ENCODE measurements around the gene STK11IP.

Gene STK11IP

DNA sequence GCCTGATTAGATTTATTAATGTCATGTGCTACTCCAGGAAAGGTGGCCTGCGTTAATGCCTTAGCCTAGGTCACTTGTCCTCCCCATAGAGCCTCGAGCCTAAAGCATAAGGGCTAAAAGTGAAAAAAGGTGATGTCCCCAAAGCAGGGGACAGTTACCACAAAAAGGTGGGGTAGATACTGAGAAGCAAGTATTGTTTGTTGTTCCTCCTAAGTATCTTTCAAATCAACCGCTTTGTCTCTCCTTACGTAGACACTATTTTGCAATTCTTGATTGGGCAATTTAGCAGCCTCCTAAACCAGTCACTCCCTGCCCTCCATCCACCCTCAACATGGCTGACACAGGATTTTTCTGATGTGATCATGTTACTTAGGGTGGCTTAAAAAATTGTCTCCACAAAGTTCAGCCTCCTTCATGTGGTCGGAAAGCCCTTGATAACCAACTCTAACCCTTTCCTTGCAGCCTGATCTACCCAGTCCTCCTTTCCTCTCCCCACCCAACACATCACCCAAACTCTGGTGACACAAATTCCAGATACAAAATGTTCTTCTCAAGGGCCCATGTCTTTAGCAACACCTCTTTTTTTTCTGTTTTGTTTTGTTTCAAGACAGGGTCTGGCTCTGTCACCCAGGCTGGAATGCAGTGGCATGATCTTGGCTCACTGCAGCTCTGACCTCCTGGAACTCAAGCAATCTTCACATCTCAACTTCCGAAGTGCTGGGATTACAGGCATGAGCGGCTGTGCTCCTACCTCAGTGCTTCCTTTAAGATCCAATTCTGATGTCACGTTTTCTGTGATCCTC, 18.6 kb upstream of the STK11IP start:
- no peak for DNase-seq

DNA sequence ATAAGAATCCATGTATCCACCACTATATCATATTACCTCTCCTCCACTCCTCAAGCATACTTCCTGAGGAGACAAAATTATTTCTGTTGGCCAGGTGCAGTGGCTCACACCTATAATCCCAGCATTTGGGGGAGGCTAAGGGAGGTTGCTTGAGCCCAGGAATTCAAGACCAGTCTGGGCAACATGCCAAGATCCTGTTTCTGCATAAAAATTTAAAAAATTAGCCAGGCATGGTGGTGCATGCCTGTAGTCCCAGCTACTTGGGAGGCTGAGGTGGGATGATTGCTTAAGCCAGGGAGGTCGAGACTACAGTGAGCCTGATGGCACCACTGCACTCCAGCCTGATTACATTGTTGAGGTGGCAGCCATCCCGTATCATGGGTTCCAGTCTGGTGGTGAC, 16.3 kb upstream of the STK11IP start:
- DNase-seq: no peak

DNA sequence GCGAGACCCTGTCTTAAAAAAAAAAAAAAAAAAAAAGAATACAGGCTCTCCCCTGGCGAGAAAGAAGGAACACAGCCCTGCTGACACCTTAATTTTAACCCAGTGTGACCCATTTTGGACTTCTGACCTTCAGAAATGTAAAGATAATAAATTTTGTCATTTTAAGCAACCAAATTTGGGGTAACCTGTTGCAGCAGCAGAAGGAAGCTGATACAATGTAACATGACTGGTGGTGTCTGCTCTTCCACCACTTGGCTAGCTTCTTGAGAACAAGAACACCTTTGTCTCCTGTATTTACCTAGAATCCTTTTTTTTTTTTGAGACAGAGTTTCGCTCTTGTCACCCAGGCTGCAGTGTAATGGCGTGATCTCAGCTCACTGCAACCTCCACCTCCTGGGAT, 6.6 kb upstream of the STK11IP start:
- DNase-seq: no peak

DNA sequence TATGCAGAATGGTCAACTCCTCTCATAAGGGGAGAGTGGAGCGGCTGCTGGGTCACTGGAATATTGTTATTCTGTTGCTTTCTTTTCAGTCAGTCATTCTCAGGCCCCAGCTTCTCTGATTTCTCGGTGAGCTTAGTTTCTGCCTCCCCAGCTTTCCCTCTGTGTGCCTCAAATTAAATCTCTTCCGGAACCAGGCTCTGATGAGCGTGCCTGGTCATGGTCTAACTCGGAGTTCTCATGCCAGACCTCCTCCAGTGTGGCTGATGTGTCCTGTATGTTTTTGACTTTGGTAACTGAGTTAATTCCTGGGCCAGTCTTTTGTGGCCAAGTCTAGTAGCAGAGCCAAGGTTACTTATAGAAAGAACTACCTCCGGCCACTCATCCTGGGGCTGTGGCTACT, 4.9 kb upstream of the STK11IP start:
- DNase-seq: no peak

DNA sequence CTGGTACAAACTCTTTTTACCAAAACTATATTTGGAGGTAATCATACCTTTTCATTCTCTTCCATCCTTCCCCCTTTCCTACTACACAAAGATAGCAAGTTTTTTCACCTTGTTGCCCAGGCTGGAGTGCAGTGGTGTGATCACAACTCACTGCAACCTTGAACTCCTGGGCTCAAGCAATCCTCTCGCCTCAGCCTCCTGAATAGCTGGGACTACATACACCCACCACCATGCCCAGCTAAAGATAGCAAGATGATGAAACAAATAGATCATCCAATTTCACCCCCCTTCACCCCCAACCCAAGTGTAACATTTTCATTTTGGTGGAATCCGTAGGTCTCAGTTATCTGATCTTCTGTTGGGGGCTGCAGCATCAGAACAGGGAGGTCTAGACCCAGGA, 4.5 kb upstream of the STK11IP start:
- no peak for DNase-seq

DNA sequence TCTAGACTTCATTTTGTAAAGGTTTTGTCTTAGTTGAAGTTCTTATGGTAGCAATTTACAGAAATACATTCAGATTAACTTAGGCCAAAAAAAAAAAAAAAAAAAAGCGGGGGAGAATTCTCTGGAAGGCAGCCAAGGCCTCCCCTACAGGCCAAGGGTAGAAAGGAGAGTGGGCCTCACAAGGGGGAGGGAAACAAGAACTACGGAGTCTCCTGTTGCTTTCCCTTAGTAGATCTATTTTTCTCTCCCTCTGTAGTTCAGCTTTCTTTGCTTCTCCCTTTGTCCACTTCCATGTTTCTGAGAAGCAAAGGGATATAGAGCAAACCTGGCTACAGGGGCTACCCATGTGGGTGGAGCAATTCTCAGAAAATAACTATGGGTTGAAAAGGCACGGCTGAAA, 2.4 kb upstream of the STK11IP start:
- no peak for DNase-seq

DNA sequence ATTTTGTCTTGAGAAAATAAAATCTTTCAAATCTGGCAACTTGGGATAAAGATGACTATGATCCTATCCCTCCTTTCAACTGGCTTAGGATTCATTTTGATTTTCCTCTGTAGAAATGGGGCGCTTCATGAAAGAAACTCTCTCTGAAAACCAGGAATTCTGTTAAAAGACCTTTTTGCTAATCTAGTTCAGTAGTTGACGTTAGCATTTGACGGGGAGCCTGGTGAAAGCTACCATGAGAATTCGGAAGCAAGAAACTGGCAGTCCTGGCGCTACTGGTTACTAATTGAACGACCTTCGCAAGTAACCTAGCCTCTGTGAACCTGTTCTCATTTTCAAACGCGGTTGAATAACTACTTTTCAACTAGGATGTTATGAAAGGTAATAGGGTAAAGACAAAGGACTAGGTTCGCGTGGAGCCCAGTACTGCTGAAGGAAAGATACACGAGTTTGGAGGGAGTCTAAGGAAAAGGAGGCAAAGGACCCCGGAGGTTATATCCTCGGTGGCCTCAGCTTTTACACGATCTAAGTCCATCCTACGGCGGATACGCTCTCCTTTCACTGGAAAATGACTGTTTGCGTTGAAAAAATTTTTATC, 604 bp upstream of the STK11IP start:
- no peak for DNase-seq

DNA sequence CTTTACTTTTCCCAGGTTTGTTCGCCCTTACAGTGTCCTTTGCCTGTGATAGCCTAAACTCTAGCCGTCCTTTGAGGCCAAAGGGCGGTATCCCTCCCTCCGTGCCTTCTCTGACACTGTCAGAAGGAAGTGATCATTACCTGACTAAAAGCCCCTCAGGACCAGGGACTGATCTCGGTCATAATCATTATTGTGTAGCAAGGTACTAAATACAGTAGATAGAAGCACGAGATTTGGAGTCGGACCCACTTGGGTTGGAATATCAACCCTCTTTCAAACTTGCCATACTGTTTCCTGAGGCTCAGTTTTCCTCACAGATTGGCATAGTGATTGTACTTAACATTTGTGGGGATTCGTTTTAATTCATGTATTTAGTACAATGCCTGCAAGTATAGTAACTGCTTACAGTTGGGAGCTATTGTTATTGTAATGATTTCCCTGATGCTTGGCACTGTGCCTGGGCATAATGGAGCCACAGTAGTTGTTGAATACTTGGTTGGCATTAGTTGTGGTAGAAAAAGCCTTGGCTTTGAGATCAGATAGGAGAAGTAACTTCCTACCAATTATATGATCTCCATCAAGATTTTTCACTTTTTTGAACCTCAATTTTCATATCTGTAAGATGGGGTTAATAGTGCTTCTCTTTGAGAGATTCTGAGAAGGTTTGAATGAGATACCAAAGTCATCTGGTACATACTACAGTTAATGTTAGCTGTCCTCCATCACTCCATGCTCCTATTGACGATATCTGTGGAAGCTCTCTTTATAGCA, 836 bp downstream of the STK11IP start:
- DNase-seq: no peak

DNA sequence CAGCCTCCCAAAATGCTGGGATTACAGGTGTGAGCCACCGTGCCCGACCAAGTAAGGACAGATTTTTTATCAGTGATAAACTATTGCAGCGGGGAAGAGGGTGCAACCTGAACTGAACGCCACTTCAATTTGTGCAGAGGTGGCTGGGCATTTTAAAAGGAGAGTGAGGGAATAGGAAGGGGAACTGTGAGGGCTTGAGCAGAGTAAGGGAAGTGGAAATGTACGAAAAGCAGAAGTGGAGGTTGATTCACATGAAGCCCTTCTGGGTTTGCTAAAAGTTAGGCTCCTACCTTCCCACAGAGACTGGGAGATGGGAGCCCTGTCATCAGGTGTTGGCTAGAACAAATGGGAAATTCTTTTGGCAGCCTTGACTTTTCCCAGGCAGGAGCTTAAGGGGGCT, 6.1 kb downstream of the STK11IP start:
- no peak for DNase-seq

DNA sequence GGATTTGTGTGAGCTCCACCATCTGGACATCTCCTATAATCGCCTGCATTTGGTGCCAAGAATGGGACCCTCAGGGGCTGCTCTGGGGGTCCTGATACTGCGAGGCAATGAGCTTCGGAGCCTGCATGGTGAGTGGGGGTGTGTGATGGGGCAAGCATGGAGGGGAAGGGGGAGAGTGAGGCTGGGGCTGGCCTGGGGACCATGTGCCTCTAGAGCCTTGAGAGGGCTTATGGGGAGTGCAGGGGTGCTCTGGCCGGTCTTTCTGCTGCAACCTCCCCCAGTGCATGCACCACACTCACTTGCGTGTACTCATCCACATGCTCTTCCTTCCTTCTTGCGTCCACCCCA, 7.9 kb downstream of the STK11IP start:
- no peak for DNase-seq

DNA sequence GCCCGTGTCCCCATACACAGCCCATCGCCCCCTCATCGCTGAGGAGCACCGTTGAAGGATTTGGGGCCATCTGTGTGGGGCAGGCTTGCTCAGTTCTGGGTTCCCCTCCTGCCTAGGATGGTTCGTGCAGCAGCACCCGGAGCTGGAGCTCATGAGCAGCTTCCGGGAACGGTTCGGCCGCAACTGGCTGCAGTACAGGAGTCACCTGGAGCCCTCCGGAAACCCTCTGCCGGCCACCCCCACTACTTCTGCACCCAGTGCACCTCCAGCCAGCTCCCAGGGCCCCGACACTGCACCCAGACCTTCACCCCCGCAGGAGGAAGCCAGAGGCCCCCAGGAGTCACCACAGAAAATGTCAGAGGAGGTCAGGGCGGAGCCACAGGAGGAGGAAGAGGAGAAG, 10.3 kb downstream of the STK11IP start:
- DNase-seq: no peak

DNA sequence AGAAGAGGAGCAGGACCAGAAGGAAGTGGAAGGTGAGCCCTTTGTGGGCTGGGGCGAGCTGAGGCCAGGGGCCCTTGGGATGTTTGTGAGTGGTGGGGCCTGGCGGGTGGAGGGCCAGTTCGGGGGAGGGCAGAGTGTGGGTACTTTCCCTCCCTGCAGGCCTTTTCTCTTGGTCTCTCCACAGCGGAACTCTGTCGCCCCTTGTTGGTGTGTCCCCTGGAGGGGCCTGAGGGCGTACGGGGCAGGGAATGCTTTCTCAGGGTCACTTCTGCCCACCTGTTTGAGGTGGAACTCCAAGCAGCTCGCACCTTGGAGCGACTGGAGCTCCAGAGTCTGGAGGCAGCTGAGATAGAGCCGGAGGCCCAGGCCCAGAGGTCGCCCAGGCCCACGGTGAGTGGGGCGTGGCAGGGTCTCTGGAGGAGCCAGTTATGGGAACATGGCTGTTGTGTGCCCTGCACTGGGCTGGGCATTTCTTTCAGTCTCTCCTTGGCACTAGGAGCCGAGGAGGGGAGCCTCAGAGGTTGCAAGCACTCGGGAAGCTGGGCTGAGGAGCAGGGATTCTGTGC, 10.8 kb downstream of the STK11IP start:
- no peak for DNase-seq

DNA sequence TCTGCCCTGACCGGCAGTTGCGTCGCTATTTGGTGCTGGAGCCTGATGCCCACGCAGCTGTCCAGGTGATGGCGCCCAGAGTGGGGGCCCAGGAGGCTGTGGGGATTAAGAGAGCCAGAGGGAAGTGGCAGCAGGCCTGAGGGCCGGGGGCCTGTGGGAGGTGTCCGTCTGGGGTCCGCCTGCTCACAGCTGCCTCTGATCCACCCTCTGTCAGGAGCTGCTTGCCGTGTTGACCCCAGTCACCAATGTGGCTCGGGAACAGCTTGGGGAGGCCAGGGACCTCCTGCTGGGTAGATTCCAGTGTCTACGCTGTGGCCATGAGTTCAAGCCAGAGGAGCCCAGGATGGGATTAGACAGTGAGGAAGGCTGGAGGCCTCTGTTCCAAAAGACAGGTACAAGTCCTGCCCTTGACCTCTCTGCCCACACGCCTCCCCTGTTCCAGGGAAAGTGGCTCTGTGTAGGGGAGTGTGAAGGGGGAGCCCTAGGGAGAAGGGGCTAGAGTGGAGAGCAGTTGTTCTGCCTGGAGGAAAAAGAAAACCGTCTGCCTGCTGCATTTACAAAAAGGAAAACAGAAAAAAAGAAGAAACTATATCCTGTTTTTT, 11.6 kb downstream of the STK11IP start:
- no peak for DNase-seq

DNA sequence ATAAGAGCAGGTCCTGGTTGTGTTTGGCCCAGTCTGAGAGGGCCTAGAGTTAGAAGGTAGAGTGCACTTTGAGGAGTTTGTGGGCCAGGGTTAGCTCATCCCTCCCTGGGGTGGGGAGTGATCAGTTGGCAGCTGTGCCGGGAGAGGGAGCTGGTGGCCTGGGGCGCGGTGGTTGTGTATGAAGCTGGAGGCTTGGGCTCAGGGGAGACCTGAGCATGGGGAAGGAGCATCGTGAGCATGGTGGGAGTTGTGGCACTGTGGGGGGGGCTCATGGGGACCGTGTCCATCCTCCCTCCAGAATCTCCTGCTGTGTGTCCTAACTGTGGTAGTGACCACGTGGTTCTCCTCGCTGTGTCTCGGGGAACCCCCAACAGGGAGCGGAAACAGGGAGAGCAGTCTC, 13.6 kb downstream of the STK11IP start:
- DNase-seq: no peak

DNA sequence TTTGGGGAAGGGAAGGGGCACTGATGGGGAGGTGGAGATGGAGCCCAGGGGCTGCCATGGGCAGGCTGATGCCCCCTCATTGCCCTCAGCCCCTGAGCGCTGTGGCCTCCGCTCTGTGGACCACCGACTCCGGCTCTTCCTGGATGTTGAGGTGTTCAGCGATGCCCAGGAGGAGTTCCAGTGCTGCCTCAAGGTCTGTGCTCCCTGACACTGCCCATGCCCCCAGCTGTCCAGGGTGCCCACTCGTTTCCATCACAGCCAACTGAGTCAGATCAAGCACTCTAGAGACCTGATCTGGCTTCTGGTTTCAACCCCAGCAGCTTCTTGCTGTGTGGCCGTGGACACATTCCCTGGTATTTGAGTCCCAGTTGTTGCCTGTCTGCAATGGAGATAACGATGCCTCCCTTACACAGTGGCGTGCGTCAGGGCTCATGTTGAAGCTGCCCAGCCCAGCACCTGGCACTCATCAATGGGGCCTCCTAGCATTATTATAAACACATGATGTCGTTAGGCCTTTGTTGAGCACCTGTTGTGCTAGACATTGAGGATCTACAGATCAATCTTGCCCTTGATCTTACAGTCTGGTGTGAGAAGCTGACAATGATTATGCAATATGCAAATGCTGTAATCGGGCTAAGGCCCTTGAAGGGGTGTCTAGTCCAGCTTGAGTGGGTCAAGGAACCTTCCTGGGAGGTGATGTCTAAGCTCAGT, 14.4 kb downstream of the STK11IP start:
- DNase-seq: no peak

DNA sequence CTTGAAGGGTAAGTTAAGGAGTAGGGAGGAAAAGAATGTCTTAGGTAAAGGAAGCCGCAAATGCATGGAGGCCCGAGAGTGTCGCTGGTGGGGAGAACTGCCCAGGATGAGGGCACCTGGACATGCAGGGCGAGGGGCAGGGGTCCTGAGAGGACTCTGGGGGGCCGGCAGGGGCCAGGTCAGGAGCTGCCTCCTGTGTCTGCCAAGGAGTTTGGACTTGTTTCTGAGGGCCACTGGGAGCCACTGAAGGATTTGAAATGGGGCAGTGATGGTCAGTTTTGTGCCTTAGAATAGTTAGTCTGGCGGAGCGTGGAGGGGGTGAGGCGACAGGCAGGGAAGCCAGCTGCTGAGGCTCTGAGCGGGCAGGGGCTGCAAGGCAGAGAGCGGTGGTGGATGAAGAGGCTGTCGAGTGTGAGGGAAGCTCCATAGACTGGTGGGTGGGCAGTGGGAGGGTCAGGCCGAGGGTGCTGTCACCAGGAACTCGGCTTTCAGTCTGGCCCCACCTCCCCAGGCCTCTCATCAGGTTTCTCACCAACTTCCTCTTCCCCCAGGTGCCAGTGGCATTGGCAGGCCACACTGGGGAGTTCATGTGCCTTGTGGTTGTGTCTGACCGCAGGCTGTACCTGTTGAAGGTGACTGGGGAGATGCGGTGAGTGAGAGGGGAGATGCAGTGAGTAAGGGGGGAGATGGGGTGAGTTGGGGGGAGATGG, 15.1 kb downstream of the STK11IP start:
- DNase-seq: no peak

DNA sequence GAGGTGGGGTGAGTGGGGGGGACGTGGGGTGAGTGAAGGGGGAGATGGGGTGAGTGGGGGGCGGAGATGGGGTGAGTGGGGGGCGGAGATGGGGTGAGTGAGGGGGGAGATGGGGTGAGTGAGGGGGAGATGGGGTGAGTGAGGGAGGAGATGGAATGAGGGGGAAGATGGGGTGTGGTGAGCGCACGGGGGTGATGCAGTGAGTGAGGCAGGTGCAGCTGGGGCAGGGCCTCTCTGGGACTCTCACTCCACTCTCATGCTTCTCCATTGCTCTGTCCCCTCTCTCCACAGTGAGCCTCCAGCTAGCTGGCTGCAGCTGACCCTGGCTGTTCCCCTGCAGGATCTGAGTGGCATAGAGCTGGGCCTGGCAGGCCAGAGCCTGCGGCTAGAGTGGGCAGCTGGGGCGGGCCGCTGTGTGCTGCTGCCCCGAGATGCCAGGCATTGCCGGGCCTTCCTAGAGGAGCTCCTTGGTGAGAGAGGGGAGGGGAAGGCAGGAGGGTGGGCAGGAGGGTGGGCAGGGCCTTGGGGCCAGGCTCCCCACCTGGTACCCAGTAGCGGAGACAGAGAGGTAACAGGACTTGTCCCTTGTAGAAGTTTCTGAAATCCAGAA, 15.9 kb downstream of the STK11IP start:
- no peak for DNase-seq

DNA sequence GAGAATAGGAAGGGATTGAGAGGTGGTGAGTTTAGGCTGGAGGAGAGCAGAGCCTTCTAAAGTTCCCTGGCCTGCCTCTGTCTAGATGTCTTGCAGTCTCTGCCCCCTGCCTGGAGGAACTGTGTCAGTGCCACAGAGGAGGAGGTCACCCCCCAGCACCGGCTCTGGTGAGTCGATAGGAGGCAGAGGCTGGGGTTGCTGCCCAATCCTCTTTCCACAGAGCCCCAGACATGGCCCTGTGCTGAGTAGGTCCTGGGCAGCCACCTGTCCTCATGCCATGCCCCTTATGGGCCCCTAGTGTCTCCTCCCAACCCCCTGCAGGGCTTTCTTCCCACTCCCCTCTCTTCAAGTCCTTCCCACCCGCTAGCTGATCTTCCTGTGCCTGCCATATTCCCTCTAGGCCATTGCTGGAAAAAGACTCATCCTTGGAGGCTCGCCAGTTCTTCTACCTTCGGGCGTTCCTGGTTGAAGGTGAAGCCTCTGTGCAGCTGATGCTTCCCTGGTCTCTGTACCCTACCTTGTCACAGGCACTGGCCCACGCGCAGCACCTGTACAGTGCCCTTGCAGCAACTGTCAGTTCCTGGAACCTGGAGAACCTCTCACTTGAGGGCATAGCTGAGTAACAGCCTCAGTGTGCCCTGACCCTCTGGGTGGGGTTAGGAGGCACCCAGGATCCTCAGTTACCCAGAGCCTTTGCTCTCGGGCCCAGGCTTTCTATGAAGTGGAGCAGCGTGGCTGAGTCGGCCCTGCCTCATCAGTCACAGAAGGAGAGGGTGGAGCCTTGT, 16.6 kb downstream of the STK11IP start:
- DNase-seq: no peak

DNA sequence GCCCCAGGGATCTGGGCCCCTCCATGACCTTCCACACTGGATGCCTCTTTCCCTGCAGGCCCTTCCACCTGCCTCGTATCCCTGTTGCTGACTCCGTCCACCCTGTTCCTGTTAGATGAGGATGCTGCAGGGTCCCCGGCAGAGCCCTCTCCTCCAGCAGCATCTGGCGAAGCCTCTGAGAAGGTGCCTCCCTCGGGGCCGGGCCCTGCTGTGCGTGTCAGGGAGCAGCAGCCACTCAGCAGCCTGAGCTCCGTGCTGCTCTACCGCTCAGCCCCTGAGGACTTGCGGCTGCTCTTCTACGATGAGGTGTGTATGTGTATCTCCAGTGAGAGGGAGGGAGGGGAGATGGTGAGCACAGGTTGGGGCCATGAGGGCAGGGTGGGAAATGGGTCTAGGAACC, 17.4 kb downstream of the STK11IP start:
- no peak for DNase-seq

DNA sequence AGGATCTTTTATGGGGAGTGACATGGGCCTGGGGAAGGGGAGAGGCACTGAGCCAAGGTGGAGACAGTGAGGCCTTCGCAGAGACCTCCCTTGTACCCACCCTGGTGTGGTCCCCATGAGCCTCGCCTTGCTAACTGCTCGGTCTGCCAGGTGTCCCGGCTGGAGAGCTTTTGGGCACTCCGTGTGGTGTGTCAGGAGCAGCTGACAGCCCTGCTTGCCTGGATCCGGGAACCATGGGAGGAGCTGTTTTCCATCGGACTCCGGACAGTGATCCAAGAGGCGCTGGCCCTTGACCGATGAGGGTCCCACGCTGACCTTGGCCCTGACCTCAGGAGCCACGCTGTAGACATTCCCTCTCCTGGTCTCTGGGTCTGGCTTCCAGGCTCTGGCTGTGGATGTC, 18.2 kb downstream of the STK11IP start:
- no peak for DNase-seq

DNA sequence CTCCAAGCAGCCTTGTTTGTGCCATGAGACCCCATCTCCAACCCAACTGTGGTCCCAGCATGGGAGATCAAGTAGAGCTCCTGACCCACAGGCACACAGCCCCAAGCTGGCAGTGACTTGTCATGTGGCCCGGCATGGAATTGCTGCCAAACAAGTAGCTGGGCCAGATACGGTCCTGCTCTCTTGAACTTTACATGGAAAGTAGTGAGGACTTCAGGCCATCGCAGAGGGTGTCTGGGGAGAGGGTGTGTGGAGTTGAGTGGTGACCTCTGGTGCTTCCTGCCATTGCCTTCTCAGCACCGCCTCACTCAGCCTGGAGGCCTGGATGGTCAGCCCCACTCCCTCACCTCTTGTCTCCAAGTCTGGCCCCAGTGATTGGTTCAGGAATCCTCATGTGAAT, 18.9 kb downstream of the STK11IP start:
- DNase-seq: no peak

All from activated CD8-positive, alpha-beta memory T cell treated with anti-CD3 and anti-CD28 coated beads for 24 hours (primary cell).